NCI-H1694 treated with DMSO at 0.1 percent for 48 hours (cell line): Measurements from ENCODE around the gene ANKS1B.
"Not testable (repeated sequence)": the region's sequence is repeated elsewhere in the genome, so short reads cannot be mapped to it uniquely, and the experiment has no call there.

Source experiments
- DNase-seq: peaks from one replicate; lab custom pipeline; 2025; lab: John Stamatoyannopoulos, UW

The ANKS1B gene

GRCh38 chr12:99383258-99383657, 601.5 kb downstream of the ANKS1B start:
- no peak for DNase-seq

- DNase-seq, result no peak
Observed at GRCh38 chr12:99381992-99382391, 602.7 kb downstream of the ANKS1B start.

- DNase-seq, result no peak
Observed at GRCh38 chr12:99380701-99381100, 604.0 kb downstream of the ANKS1B start.

GRCh38 chr12:99374023-99374422, 610.7 kb downstream of the ANKS1B start:
- no peak for DNase-seq

GRCh38 chr12:99372257-99372920, 612.3 kb downstream of the ANKS1B start:
- no peak for DNase-seq

- no peak for DNase-seq
Observed at GRCh38 chr12:99370421-99371138, 614.2 kb downstream of the ANKS1B start.

GRCh38 chr12:99367181-99367580, 617.6 kb downstream of the ANKS1B start:
- no peak for DNase-seq

GRCh38 chr12:99352269-99352668, 632.5 kb downstream of the ANKS1B start:
- DNase-seq, result no peak

GRCh38 chr12:99343960-99344359, 640.8 kb downstream of the ANKS1B start:
- DNase-seq, result no peak

- DNase-seq, result no peak
Observed at GRCh38 chr12:99339663-99340062, 645.1 kb downstream of the ANKS1B start.

GRCh38 chr12:99334285-99335056, 650.3 kb downstream of the ANKS1B start:
- DNase-seq, result no peak

GRCh38 chr12:99332936-99333591, 651.7 kb downstream of the ANKS1B start:
- DNase-seq, result no peak

GRCh38 chr12:99330216-99330615, 654.5 kb downstream of the ANKS1B start:
- no peak for DNase-seq

- not testable (repeated sequence) for DNase-seq
Observed at GRCh38 chr12:99321210-99321609, 663.5 kb downstream of the ANKS1B start.

GRCh38 chr12:99311373-99311772, 673.4 kb downstream of the ANKS1B start:
- no peak for DNase-seq

GRCh38 chr12:99309812-99310211, 674.9 kb downstream of the ANKS1B start:
- DNase-seq, result no peak

- DNase-seq, result no peak
Observed at GRCh38 chr12:99302874-99303273, 681.9 kb downstream of the ANKS1B start.

- DNase-seq, result no peak
Observed at GRCh38 chr12:99287136-99287535, 697.6 kb downstream of the ANKS1B start.

GRCh38 chr12:99284161-99284560, 700.6 kb downstream of the ANKS1B start:
- DNase-seq, result no peak

- no peak for DNase-seq
Observed at GRCh38 chr12:99282624-99283023, 702.1 kb downstream of the ANKS1B start.

- DNase-seq, result no peak
Observed at GRCh38 chr12:99282086-99282485, 702.6 kb downstream of the ANKS1B start.

- DNase-seq, result no peak
Observed at GRCh38 chr12:99281277-99281676, 703.5 kb downstream of the ANKS1B start.
